ENCODE measurements around the gene YIF1A.

- TF ChIP-seq EZH2 (IDR thresholded peaks at IDR 0.05; ENCODE audit: low read depth) (no peak), CTCF (conservative IDR thresholded peaks at IDR 0.05) (no peak)
These were observed 38.5 kb upstream of the YIF1A start for GRCh38 chr11:66327171-66328030.
